Gastroesophageal sphincter (tissue), 4 donors: ENCODE results near the gene LSP1. TPM values are rescaled to one million over a fixed set of nuclear protein-coding genes. Genes with fewer than 3 reads are reported as not detected.

Experiments
- ATAC-seq: fragments of 150-250 bp; one replicate; pipeline ENCODE4 v1.9.1; 2016; ENCODE audit warnings: mild to moderate bottlenecking, moderate library complexity
- H3K27ac ChIP-seq, 4 donors: fragments of 200-600 bp; sonication (generic) in 3 of 4; 1 replicate in 3 of 4; 2 replicates in 1 of 4; pipeline ENCODE4 v1.5.1; 2016 to 2019
- H3K27me3 ChIP-seq: fragments of 200-600 bp; sonication (generic); one replicate; pipeline ENCODE4 v1.5.1; 2019
- H3K36me3 ChIP-seq, 2 donors: fragments of 200-600 bp; sonication (generic); one replicate each; pipeline ENCODE4 v1.5.1; 2019; ENCODE audit warnings: control low read depth in 1 of 2
- H3K4me1 ChIP-seq, 3 donors: fragments of 200-600 bp; sonication (generic); 1 replicate in 2 of 3; 2 replicates in 1 of 3; pipeline ENCODE4 v1.5.1; 2016 to 2019; ENCODE audit warnings: control low read depth in 2 of 3
- H3K4me3 ChIP-seq, 2 donors: fragments of 200-600 bp; sonication (generic); one replicate each; pipeline ENCODE4 v1.5.1; 2019; ENCODE audit warnings: mild to moderate bottlenecking in 1 of 2, moderate library complexity in 1 of 2
- H3K9me3 ChIP-seq, 3 donors: fragments of 200-600 bp; sonication (generic); one replicate each; pipeline ENCODE4 v1.5.1; 2017 to 2019; ENCODE audit warnings: control low read depth in 2 of 3
- EP300 ChIP-seq: sonication (generic); formaldehyde crosslinking; IDR thresholded peaks from one replicate; pipeline ENCODE4 v1.6.1; 2017; ENCODE audit warnings: antibody characterized with exemption, mild to moderate bottlenecking
- POLR2A ChIP-seq, 2 donors: fragments of 450-650 bp; IDR thresholded peaks; one replicate each; pipeline ENCODE4 v1.6.1; 2017; ENCODE audit warnings: antibody characterized with exemption in 2 of 2, mild to moderate bottlenecking in 2 of 2, moderate library complexity in 1 of 2
- POLR2AphosphoS5 ChIP-seq: sonication (generic); formaldehyde crosslinking; IDR thresholded peaks from one replicate; pipeline ENCODE4 v1.6.1; 2017; ENCODE audit warnings: antibody characterized with exemption
- WGBS, 2 donors: methylation state at CpG; one replicate each; pipeline ENCODE4 v1.1.5; 2018; ENCODE audit warnings: low coverage in 1 of 2; 5-methylcytosine and 5-hydroxymethylcytosine counted together
- total RNA-seq, 4 donors: library from RNA; depleted of rRNA; stranded (reverse); fragments of >200 nt; gene quantifications; one replicate each; pipeline ENCODE4 v1.1.0, GENCODE V29; 2016
- TF ChIP-seq, protein P1 (sequence below), 4 experiments: fragments of 200-600 bp in 2 of 4; fragments of 450-650 bp in 2 of 4; sonication (generic) in 1 of 4; IDR thresholded peaks; one replicate each; pipeline ENCODE4 v1.5.1; 2017 to 2019; ENCODE audit warnings: antibody characterized with exemption in 4 of 4, mild to moderate bottlenecking in 2 of 4, moderate library complexity in 2 of 4

The LSP1 gene
- total RNA-seq, 4 donors from 2014 or later: 13.4 to 133 (median 47.7) TPM

- H3K27ac ChIP-seq: no peak overlapping the region
- ATAC-seq: no peak
- H3K9me3 ChIP-seq: no peaks in the 10 kb centered on the region
- TF ChIP-seq, protein P1, sequence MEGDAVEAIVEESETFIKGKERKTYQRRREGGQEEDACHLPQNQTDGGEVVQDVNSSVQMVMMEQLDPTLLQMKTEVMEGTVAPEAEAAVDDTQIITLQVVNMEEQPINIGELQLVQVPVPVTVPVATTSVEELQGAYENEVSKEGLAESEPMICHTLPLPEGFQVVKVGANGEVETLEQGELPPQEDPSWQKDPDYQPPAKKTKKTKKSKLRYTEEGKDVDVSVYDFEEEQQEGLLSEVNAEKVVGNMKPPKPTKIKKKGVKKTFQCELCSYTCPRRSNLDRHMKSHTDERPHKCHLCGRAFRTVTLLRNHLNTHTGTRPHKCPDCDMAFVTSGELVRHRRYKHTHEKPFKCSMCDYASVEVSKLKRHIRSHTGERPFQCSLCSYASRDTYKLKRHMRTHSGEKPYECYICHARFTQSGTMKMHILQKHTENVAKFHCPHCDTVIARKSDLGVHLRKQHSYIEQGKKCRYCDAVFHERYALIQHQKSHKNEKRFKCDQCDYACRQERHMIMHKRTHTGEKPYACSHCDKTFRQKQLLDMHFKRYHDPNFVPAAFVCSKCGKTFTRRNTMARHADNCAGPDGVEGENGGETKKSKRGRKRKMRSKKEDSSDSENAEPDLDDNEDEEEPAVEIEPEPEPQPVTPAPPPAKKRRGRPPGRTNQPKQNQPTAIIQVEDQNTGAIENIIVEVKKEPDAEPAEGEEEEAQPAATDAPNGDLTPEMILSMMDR (IDR thresholded peaks at IDR 0.05): no peak
- no peak for TF ChIP-seq POLR2A (IDR thresholded peaks at IDR 0.05)
- no peak for TF ChIP-seq POLR2AphosphoS5
- no peak for TF ChIP-seq EP300
- no peak overlapping the region for H3K4me3 ChIP-seq
- peaks cover 0 to 23% (median 6%) of the 10 kb centered on the region in 3 donors for H3K4me1 ChIP-seq
- WGBS, 2 donors: no CpG with 5 or more reads among the region's 14 CpGs
- H3K36me3 ChIP-seq: no peaks in the 10 kb centered on the region
- peaks cover 44% of the 10 kb centered on the region for H3K27me3 ChIP-seq
Observed at GRCh38 chr11:1834062-1834610, 18.7 kb upstream of the LSP1 start.

DNA sequence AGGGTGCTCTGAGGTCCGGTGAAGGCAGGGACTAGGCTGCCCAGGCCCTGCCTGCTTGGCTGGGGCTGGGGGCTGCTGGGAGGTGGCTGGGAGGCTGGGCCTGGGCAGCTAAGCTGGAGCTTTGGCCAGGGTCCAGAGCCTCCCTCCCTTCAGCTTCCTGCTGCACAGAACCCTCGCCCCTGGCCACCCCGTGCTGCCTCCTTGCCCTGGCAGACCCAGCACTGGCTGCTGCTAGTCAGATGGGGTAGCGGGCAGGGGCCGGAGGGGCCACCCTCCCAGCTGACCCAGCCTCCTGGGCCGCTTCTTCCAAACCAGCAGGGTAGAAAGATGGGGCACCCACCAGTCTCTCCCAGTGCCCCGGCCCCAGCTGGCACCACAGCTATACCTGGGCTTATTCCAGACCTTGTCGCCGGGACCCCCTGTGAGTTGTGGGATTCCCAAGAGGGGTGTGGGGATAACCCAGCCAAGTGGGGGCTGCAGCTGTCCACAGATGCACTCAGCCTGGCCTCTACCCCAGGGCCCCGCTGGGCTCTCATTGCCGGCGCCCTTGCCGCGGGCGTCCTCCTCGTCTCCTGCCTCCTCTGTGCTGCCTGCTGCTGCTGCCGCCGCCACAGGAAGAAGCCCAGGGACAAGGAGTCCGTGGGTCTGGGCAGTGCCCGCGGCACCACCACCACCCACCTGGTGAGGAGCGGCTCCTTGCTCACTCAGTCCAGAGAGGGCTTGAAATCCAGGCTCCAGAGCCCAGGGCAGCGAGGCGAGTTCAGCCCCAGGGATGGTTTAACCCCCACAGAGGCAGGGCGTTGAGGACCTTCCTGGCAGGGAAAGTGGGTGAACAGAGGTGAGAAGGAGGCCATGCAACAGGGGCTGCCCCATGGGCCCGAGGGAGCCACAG is 17.9 kb upstream of the LSP1 start, which contains the start of gene SYT8:
Gene SYT8 (plus strand): TSS at position 212 of the 892 bp plus-strand sequence. CDS start 116 bp downstream, at position 328.
- peaks cover 0 to 23% (median 6%) of the 10 kb centered on the region in 3 donors for H3K4me1 ChIP-seq
- WGBS, 2 donors: 90% methylated on average over 2 of the region's 26 CpGs; no CpG with 5 or more reads in 1 of the 2 donors
- H3K27ac ChIP-seq: no peak within 1 kb of the TSS
- H3K27me3 ChIP-seq: peaks cover 36% of the 10 kb centered on the region
- no peak within 1 kb of the TSS for H3K4me3 ChIP-seq
- no peak for ATAC-seq
- H3K36me3 ChIP-seq: no peaks in the 10 kb centered on the region
- TF ChIP-seq, protein P1 (IDR thresholded peaks at IDR 0.05): no peak
- no peak for TF ChIP-seq POLR2AphosphoS5
- no peak for TF ChIP-seq EP300
- TF ChIP-seq POLR2A (IDR thresholded peaks at IDR 0.05): no peak
- no peaks in the 10 kb centered on the region for H3K9me3 ChIP-seq

DNA sequence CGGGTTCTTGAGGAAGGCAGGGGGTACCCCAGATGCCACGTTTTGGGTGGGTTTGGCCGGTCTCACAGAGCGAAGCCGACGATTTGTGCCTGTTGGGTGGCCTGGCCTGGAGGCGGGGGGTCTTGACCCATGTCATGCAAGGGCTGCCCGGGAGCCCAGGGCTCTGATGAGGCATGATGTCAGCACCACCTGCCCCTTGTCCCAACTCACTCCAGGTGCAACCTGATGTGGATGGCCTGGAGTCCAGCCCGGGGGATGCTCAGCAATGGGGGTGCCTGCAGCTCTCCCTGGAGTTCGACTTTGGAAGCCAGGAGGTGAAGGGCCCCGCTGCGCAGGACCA is 17.2 kb upstream of the LSP1 start:
- Histone ChIP-seq H3K9me3 (no peaks in the 10 kb centered on the region), H3K4me3 (no peak overlapping the region), H3K4me1 (peaks cover 0 to 23% (median 6%) of the 10 kb centered on the region in 3 donors), H3K27me3 (peaks cover 30% of the 10 kb centered on the region), H3K27ac (no peak overlapping the region), H3K36me3 (no peaks in the 10 kb centered on the region)
- WGBS, 2 donors: 80 to 100% methylated on average over 3 to 5 of the region's 12 CpGs
- TF ChIP-seq POLR2A (IDR thresholded peaks at IDR 0.05) (no peak), POLR2AphosphoS5 (no peak), EP300 (no peak)
- TF ChIP-seq, protein P1 (IDR thresholded peaks at IDR 0.05): no peak
- ATAC-seq: no peak

GRCh38 chr11:1836011-1836945 is 16.6 kb upstream of the LSP1 start:
- H3K27ac ChIP-seq: no peak overlapping the region
- H3K4me3 ChIP-seq: no peak overlapping the region
- no peaks in the 10 kb centered on the region for H3K9me3 ChIP-seq
- ATAC-seq: no peak
- no peaks in the 10 kb centered on the region for H3K36me3 ChIP-seq
- H3K27me3 ChIP-seq: peaks cover 24% of the 10 kb centered on the region
- WGBS, 2 donors: 60 to 80% methylated on average over 1 to 3 of the region's 43 CpGs
- TF ChIP-seq, protein P1 (IDR thresholded peaks at IDR 0.05): no peak
- TF ChIP-seq EP300 (no peak), POLR2AphosphoS5 (no peak), POLR2A (IDR thresholded peaks at IDR 0.05) (no peak)
- peaks cover 0 to 23% (median 6%) of the 10 kb centered on the region in 3 donors for H3K4me1 ChIP-seq
